SK-N-SH (cell line): ENCODE measurements around the gene RBP2.

Experiments used
- FOXM1 ChIP-seq: IDR thresholded peaks from 2 replicates; pipeline ENCODE4 v1.4.0; 2012; ENCODE audit warnings: low read depth, mild to moderate bottlenecking
- TEAD4 ChIP-seq: IDR thresholded peaks from 2 replicates; pipeline ENCODE4 v1.4.0; 2012; ENCODE audit warnings: mild to moderate bottlenecking, borderline replicate concordance; ENCODE audit not compliant: insufficient read depth

DNA sequence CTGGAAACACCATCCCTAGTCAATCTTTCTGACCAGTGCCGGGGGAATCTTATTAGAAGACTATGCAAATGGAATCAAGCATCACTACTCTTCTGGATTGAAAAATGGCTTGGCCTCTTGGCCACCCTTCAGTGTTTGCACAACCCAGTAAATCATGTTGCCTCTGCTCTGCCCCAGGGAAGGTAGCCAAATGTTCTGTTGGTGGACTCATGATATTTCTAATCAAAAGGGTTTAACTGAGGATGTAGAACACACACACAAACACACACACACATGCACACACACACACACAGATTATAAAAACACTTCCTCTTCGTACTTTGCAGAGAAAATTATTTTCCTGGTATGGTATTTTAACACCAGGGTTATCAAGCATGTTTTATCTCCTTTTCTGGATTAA, 7.9 kb downstream of the RBP2 start:
- TF ChIP-seq FOXM1 (no peak), TEAD4 (no peak)
